ENCODE results near the gene DNAH14. TPM values are rescaled to one million over a fixed set of nuclear protein-coding genes. Genes with fewer than 3 reads are reported as not detected.

The DNAH14 gene
- total RNA-seq, 1 experiment from 2014 or later = 33.2 TPM

GRCh38 chr1:225413708-225414375 lies 484.4 kb downstream of the DNAH14 start:
- H3K9me3 ChIP-seq (ENCODE audit: control insufficient read depth in 1 of 2, insufficient read depth in 1 of 2, low read depth in 1 of 2, low read length in 2 of 2) = no peaks in the 10 kb centered on the region
- ATAC-seq = no peak
- H3K36me3 ChIP-seq (ENCODE audit: control insufficient read depth in 1 of 2, insufficient read depth in 2 of 2, low read length in 2 of 2) = peaks cover 54 to 59% of the 10 kb centered on the region in 2 experiments

More at GRCh38 chr1:225413708-225414375, 484.4 kb downstream of the DNAH14 start:
- ChIA-PET CTCF (no interaction called here), RAD21 (ENCODE audit: low non-redundant PET in 1 of 2, low total read pairs in 2 of 2, uncharacterized antibody in 2 of 2, unreplicated experiment in 2 of 2) (no interaction called here), POLR2A (no interaction called here)
- no peaks in the 10 kb centered on the region for H3K9me2 ChIP-seq (ENCODE audit: insufficient read depth)
- no peaks in the 10 kb centered on the region for H3K4me1 ChIP-seq (ENCODE audit: control insufficient read depth in 1 of 2, insufficient read depth in 2 of 2, low read length in 2 of 2)
- TF ChIP-seq EZH2phosphoT487 (IDR thresholded peaks at IDR 0.05; ENCODE audit: borderline replicate concordance) = no peak
- TF ChIP-seq, protein P1, sequence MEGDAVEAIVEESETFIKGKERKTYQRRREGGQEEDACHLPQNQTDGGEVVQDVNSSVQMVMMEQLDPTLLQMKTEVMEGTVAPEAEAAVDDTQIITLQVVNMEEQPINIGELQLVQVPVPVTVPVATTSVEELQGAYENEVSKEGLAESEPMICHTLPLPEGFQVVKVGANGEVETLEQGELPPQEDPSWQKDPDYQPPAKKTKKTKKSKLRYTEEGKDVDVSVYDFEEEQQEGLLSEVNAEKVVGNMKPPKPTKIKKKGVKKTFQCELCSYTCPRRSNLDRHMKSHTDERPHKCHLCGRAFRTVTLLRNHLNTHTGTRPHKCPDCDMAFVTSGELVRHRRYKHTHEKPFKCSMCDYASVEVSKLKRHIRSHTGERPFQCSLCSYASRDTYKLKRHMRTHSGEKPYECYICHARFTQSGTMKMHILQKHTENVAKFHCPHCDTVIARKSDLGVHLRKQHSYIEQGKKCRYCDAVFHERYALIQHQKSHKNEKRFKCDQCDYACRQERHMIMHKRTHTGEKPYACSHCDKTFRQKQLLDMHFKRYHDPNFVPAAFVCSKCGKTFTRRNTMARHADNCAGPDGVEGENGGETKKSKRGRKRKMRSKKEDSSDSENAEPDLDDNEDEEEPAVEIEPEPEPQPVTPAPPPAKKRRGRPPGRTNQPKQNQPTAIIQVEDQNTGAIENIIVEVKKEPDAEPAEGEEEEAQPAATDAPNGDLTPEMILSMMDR (IDR thresholded peaks at IDR 0.05 in 2 of 3, conservative IDR thresholded peaks at IDR 0.05 in 1 of 3; ENCODE audit: borderline replicate concordance in 1 of 3, insufficient read depth in 1 of 3, low read depth in 2 of 3, low read length in 2 of 3) = no peak; a peak in 1 of 6 replicates
- no peak for TF ChIP-seq FOSL1 (IDR thresholded peaks at IDR 0.05; ENCODE audit: low read depth)
- TF ChIP-seq, protein P2, sequence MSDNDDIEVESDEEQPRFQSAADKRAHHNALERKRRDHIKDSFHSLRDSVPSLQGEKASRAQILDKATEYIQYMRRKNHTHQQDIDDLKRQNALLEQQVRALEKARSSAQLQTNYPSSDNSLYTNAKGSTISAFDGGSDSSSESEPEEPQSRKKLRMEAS (IDR thresholded peaks at IDR 0.05) = no peak
- TF ChIP-seq ZFX (IDR thresholded peaks at IDR 0.05) = no peak
- TF ChIP-seq CEBPB (IDR thresholded peaks at IDR 0.05; ENCODE audit: low read depth) = no peak
- TF ChIP-seq RAD21 (IDR thresholded peaks at IDR 0.05; ENCODE audit: low read depth) = no peak
- TF ChIP-seq ELF1 (IDR thresholded peaks at IDR 0.05; ENCODE audit: borderline replicate concordance, low read depth) = no peak
- TF ChIP-seq POLR2A (IDR thresholded peaks at IDR 0.05; ENCODE audit: borderline replicate concordance, extremely low read depth, insufficient read depth, insufficient read length) = no peak
- no peak for TF ChIP-seq SIN3A (IDR thresholded peaks at IDR 0.05; ENCODE audit: low read depth)
- TF ChIP-seq, protein P3, sequence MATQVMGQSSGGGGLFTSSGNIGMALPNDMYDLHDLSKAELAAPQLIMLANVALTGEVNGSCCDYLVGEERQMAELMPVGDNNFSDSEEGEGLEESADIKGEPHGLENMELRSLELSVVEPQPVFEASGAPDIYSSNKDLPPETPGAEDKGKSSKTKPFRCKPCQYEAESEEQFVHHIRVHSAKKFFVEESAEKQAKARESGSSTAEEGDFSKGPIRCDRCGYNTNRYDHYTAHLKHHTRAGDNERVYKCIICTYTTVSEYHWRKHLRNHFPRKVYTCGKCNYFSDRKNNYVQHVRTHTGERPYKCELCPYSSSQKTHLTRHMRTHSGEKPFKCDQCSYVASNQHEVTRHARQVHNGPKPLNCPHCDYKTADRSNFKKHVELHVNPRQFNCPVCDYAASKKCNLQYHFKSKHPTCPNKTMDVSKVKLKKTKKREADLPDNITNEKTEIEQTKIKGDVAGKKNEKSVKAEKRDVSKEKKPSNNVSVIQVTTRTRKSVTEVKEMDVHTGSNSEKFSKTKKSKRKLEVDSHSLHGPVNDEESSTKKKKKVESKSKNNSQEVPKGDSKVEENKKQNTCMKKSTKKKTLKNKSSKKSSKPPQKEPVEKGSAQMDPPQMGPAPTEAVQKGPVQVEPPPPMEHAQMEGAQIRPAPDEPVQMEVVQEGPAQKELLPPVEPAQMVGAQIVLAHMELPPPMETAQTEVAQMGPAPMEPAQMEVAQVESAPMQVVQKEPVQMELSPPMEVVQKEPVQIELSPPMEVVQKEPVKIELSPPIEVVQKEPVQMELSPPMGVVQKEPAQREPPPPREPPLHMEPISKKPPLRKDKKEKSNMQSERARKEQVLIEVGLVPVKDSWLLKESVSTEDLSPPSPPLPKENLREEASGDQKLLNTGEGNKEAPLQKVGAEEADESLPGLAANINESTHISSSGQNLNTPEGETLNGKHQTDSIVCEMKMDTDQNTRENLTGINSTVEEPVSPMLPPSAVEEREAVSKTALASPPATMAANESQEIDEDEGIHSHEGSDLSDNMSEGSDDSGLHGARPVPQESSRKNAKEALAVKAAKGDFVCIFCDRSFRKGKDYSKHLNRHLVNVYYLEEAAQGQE (IDR thresholded peaks at IDR 0.05; ENCODE audit: low read depth) = no peak
- no peak for TF ChIP-seq ATF3 (IDR thresholded peaks at IDR 0.05)
- no TSS peak for BruUV-seq (replicated peaks)
- intact Hi-C loops (cut with micrococcal nuclease) = no loop called here
- no peak overlapping the region for H3K4me3 ChIP-seq (replicated peaks in 1 of 2; ENCODE audit: low read depth in 1 of 2, low read length in 2 of 2)
- H2AFZ ChIP-seq (ENCODE audit: low read depth, low read length, poor library complexity, severe bottlenecking) = no peak overlapping the region
- H3K27ac ChIP-seq (ENCODE audit: low read depth, low read length) = no peak overlapping the region
- no peak for DNase-seq (ENCODE audit: low read depth, low spot score)
- no peaks in the 10 kb centered on the region for H3K27me3 ChIP-seq (ENCODE audit: insufficient read depth, low read length)
- no peak overlapping the region for H3K9ac ChIP-seq (ENCODE audit: low read length)
- H3K79me2 ChIP-seq (ENCODE audit: insufficient read depth, low read length) = peaks cover 66% of the 10 kb centered on the region
- H4K20me1 ChIP-seq (ENCODE audit: insufficient read depth) = no peaks in the 10 kb centered on the region; the same call in 1 of the 2 replicates
- H3K4me2 ChIP-seq (ENCODE audit: low read length) = no peak overlapping the region
